GM21786 (cell line): ENCODE results near the gene PKD1.

ENCODE experiments used
- ATAC-seq: cut with Tn5 transposase; IDR thresholded peaks from one replicate; pipeline ENCODE4 v1.9.1; 2021; ENCODE audit not compliant: unreplicated experiment

PKD1 gene

DNA sequence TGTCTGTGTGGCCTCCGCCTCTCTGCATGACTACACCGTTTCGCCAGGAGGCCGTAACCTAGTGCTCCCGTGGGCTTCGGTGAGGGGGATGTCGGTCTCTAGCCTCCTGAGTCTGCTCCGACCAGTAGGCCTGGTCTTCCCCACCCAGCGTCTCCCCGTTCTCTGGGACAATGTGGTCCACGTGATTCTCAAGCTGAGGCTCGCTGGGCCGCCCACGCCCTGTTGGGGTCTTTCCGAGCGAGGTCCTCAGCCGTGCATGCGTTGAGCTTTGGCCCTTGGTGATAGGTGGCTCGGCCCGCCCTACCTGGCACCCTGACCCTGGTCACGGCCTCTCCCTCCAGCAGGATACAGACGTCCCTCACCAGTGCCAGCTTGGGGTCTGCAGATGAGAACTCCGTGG, 57.0 kb downstream of the PKD1 start:
- ATAC-seq: no peak

DNA sequence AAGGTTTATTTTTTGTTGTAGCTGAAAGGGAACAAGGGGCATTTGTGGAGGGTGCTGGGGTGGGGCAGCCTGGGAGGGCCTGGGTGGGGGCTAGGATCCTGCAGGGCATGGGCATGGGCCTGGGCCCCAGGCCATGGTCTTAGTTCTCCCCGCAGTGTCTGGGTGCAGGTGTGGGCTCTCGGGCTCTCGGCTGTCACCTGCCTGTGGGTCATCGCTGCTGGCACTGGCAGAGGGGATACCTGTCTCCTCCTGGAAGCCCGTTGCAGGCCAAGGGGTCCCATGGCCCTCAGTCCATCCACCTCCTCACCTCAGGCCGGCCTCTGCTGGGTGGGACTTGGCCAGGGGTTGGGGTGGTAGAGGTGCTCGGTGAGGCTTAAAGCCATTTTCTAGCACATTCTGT, 57.6 kb downstream of the PKD1 start:
- ATAC-seq: no peak

DNA sequence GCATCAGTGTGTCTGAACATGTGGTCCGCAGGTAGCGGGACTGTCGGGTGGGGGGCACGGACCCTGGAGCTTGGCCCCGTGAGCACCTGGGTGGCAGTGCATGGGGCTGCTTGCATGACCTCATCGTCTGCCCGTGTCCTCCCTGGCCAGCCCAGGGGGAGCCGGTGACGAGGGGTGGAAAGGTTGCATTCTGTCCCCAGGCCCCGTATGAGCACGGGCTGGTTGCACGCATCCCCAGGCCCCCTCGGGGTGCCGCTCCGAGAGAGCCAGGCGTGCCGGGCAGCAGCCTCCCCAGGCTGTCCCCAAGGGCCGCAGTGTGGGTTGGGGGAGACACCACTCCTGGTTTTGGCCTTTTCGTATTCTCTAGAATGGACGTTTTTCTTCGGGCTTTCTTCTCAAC, 58.0 kb downstream of the PKD1 start:
- no peak for ATAC-seq

DNA sequence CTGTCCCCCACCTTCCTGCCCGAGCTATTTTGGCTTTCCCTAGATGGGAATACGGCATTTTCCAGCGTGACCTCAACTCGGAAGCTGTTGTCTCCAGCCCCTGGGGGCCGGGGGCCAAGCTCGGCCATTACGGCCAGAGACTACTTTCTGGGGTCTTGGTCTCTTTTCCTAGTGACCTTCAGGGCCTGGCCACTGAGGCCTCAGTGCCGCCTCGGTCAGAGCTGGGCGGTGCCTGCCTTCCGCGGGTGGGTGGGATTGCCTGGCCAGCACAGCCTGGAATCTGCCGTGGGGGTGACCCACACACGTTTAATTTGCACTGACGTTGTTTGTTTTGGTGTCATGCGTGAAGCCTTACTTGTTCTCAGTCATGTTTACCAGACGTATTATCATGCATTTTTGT, 58.7 kb downstream of the PKD1 start:
- ATAC-seq: no peak

DNA sequence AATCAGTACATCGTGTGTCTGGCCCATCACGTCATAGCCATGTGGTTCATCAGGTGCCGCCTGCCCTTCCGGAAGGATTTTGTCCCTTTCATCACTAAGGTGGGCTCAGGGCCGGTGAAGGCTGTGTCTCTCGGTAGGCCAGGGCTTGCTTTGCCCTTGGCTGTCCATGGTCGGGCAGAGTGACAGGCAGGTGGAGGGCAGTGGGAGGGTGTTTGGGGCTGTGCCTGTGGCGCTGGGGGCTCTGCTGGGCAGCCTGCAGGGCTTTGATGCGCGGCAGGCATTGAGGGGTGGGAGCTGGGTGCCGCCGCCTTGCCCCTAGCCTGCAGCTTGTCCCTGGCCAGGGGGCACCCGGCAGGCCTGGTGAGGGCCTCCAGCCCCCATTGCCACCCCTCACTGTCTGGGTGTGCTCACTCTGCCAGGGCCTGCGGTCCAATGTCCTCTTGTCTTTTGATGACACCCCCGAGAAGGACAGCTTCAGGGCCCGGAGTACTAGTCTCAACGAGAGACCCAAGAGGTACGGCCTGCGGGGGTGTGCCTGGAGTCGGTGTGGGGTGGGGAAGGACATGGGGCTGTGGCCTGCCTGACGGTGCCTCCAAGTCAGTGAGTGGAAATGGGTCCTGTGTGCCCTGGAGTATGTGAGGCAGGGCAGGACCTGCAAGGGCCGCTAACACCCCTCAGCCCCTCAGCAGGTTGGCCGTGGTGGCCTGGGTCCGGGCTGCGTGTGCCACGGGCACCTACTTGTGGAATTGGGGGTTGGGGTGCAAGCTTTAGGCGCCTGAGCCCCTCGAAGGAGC, 59.4 kb downstream of the PKD1 start:
- ATAC-seq: no peak

DNA sequence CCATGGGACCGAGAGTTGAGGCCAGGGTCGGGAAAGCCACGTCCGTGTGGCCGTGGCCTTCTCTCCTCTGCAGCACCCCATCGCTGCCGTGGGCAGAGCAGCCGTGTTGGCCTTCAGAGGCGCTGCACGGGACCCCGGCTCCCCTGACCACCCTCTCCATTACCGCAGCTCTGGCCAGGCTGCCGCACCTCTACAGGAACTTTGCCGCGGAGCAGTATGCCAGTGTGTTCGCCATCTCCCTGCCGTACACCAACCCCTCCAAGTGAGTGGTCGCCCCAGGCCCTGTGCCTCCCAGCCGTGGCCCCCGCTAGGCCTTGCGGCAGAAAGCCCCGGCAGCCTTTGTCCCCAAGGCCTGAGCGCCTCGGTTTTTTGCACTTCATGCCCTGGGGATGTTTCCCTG, 60.1 kb downstream of the PKD1 start:
- ATAC-seq: no peak

DNA sequence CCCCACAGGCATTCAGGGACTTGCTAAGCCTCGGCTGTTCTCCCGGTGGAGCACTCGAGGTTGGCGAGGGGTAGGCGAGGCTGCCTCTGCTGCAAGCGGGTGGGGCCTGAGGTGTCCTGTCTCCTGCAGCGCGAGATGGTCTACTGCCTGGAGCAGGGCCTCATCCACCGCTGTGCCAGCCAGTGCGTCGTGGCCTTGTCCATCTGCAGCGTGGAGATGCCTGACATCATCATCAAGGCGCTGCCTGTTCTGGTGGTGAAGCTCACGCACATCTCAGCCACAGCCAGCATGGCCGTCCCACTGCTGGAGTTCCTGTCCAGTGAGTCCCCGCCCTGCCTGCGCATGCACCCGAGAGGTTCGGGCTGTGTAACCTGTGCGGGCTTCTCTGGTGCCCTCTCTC, 61.6 kb downstream of the PKD1 start:
- no peak for ATAC-seq

DNA sequence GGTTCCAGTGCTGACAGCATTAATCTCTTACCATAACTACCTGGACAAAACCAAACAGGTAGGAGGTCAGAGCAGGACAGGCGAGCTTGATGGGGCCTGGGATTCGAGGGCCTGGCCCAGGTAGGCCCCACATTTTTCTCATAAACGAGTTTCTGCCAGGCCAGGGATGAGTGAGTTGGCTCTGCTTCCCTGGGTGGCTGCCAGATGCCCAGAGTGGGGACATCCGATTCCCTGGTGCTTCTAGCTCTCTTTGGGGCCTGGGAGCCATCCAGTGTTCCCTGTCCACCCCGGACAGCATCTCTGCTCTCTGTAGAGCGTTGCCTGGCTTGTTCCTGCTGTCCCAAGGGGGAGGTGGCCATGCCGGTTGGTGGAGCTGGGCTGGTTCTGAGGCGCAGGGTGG, 62.8 kb downstream of the PKD1 start:
- no peak for ATAC-seq

DNA sequence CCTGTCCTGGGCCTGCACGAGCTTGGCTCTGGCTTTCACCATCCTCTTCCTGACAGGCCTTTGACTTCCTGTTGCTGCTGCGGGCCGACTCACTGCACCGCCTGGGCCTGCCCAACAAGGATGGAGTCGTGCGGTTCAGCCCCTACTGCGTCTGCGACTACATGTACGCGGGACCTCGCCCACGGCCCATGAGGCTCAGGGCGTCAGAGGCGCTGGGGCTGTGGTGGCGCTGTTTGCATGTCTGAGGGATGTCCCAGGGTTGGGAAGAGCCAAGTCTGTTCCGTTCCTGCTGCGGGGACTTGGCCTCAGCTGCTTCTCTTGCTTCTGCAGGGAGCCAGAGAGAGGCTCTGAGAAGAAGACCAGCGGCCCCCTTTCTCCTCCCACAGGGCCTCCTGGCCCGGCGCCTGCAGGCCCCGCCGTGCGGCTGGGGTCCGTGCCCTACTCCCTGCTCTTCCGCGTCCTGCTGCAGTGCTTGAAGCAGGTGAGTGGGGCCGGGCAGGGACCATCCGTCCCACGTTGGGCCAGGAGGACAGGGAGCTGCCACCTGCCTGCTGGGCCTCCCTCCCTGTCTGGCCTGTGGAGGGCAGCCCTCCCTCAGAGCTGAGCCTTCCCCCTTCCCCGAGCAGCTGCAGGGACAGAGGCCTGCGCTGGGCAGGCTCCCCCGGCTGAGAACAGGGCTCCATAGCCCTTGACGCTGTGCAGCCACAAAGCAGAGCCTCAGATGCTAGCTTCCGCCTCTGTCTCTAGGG, 64.1 kb downstream of the PKD1 start:
- ATAC-seq: no peak

DNA sequence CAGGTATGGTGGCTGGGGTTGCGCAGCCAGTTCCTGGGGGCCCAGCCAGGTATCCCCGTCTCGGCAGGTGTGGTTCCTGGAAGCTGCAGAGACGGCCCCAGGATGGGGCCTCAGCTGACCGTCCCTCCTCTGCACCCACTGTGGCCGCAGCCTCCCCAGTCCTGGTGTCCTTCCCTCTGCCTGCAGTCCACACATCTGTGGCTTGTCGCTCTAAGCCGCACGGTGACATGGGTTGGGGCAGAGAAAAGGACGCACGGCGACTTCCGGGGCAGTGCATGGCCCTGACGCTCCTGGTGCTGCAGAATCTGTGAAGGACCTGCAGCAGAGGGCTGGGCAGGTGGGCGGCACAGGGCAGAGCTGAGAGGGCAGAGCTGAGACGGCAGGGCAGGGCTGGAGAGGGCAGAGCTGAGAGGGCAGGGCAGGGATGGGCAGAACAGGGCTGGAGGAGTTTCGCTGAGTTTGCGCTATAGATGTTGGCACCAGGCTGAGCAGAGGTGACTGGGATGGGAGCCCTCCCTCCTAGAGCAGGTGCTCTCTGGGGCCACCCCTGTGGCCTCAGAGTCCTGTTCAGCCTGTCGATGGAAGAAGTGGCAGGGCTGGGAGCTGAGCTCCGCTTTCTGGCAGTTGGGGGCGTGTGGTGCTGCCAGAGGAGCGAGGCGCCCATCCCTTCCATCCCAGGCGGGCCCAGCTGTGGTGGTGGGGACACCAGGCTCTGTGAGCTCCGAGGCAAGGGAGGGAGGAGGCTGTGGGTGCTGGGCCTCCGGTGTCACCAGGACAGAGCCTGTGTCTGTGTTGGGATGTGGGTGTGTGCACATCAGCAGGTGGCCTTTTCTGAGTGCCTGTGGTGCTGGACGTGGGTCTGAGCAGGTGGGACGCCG, 64.9 kb downstream of the PKD1 start:
- no peak for ATAC-seq

DNA sequence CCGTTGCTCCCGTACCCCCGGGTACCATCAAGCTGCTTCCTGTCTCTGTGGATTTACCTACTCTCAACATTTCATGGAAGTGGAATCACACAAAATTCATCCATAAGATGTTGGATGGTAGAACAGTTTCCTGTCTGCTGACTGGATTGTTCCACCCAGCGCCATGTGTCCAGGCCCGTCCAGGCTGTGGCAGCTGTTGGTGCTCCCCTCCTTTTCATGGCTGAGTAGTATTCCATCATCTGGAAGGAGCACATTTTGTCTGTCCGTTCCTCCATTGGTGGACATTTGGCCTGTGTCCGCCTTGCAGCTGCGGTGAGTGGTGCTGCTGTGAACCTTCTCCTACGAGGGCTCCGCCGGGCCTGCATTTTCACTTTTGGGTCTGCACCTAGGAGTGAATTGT, 69.6 kb downstream of the PKD1 start:
- no peak for ATAC-seq

DNA sequence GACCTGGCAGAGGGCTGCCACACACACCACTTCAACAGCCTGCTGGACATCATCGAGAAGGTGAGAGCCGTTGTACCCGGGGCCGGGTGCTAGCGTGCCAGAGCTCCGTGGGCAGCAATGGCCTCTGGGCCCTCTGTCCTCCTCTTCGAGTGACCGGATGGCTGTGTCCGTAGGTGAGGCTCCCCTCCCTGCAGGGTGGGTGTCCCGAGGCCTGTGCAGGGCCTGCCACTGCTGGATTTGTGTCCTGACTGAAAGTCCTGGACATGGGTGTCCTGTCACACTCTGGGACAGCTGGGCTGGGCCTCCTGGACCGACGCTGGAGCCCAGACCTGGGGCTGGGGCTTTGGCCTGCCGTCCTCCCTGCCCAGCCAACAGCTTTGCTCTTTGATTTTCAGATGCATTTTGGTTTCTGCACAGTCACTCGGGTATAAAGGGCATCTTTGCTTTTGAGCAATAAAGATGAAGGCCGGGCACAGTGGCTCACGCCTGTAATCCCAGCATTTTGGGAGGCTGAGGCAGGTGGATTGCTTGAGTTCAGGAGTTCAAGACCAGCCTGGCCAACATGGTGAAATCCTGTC, 71.2 kb downstream of the PKD1 start:
- ATAC-seq: no peak

DNA sequence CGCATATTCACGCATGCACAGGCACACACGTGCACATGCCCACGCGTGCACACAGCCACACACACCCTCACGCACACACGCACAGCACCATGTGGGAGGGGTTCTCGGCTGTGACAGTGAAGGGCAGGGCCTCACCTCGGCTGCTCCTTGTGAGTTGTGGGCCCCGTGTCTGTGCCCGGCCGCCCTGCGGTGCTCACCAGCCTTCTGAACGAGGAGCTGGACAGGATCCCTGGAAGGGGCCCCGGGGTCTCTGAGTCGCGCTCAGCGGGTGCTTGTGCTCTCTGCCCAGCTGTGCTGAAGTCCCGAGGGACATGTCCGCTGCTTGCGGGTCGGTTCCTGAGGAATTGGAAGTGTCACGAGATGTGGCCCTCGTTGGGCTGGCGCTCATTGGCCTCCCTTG, 71.8 kb downstream of the PKD1 start:
- no peak for ATAC-seq

DNA sequence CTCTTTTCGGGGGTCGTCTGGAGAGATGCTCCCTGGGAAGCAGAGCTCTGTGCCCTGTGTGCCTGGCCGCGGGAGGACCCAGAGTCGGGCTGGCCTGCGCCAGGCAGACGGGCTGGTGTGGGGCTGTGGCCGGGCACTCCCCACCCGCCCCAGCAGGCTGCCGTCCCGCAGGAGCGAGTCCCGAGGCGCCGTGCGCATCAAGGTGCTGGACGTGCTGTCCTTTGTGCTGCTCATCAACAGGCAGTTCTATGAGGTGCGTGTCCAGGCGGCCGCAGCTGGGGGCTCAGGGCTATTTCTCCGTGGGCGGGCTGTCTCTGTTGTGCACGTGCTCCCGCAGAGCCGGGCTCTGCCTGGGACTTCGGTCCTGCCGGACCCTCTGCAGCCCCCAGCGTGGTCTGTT, 72.9 kb downstream of the PKD1 start:
- no peak for ATAC-seq

DNA sequence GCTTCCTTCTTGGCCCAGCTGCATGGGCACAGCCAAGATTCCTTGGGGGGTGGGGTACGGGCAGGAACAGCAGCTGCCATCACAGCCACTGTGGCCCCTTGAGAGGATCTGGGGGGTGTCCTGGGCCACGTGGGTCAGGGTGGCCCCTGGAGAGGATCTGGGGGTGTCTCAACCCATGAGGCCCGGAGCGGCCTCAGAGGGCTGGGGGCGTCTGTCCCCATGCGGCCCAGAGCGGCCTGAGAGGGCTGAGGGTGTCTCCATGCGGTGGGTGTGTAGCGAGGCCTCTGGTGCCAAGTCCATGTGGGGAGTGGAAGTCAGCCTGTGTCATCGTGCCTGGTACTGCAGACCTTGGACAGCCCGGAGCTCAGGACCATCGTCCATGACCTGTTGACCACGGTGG, 74.2 kb downstream of the PKD1 start:
- ATAC-seq: no peak

DNA sequence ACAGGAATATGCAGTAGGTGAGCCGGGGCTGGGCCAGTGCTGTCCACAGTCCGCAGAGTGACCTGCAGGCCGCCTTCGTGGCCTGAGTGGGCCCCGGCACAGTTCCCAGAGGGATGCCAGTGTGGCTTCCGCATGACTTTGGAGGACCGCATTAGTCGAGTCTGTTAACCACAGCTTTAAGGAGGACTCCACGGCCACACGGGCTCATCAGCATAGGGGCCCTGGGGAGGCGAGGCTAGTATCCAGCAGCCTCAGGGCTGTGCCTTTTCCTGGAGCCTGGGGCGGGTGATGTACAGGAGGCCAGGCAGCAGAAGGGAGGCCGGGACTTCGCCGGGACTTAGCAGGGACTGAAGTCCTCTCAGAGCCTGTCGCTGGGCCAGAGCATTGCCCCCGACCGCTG, 74.7 kb downstream of the PKD1 start:
- ATAC-seq: no peak

DNA sequence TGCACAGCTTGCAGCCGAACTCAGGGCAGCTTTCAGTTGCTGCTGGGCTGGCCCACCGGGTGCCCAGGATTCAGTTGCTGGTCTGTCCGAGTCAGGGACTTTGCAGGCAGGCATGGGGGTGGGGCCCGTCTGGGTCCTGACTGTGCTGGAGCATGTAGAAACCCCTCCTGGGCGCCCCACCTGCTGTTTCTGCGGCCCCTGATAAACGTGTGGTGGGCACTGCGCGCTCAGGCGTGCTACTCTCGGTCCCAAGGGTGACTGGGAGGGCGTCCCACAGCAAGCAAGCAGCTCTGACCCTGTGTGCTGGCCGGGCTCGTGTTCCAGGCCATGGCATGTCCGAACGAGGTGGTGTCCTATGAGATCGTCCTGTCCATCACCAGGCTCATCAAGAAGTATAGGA, 75.4 kb downstream of the PKD1 start:
- ATAC-seq: no peak

DNA sequence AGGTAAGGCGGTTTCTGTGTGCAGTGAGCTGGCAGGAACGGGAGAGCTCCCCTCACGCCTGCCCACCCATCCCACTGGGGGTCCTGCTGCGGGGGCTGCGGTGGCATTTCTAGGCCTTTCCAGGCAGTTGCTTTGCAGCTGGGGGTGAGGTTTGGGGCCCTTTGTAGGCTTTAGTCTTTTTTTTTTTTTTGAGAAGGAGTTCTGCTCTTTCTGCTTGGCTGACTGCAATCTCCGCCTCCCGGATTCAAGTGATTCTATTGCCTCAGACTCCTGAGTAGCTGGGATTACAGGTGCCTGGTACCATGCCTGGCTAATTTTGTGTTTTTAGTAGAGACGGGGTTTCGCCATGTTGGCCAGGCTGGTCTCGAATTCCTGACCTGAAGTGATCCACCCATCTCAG, 76.8 kb downstream of the PKD1 start:
- no peak for ATAC-seq

DNA sequence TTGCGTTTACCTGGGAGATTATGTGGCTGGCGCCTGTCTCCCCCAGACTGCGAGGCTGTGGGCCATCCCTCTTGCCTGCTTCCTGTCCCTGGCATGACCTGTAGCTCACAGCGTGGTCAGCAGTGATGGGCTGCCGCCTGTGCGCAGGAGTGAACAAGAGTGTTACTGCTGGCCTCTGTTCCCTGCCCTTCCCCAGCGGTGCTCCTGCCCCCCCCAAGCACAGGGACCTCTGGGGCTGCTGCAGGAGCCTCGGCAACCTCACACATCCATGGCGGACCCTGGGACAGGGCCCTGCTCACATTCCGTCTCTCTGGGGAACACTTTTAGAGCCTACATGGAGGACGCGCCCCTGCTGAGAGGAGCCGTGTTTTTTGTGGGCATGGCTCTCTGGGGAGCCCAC, 77.3 kb downstream of the PKD1 start:
- no peak for ATAC-seq

DNA sequence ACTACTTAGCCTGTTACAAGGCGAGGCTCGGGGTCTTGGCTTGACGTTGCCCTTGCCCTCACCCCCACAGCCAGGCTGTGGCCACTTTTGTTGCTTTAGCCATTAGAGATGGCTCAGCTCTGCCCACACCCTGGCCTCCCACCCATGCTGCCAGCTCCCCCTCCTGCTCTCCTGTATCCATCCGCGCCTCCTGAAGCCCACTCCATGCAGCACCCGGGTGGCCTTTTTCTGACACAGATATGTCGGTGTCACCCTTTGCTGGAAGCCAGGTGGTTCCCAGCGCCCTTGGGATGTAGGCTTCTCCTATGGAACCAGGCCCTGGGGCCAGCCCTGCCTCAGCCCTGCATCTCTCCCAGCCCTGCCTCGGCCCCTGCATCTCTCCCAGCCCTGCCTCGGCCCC, 78.3 kb downstream of the PKD1 start:
- ATAC-seq: no peak

DNA sequence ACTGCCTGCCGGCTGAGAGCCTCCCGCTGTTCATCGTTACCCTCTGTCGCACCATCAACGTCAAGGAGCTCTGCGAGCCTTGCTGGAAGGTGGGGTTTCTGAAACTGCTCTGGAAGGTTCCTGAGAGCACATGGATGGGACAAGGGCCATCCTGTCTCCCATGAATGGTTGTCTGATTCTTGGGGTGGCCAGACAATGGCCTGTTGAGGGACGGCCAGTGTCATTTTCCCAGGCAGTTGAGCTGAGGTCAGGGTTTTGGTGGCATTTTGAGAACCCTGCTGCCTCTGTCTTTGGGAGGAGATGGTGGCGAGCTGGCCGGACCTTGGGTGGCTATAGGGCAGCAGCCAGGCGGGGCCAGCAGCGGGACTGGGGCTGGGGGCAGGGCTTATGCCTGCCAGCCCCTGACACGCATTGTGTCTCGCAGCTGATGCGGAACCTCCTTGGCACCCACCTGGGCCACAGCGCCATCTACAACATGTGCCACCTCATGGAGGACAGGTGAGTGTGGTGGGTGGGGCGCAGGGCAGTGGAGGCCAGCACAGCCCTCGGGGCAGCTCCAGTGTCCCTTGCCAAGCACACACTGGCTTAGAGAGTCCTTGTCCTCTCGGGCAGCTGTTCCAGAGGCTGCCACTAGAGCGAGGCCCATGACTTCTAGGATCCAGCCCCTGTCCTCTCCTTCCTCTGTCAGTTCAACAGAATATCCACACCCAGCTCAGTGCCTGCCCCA, 78.9 kb downstream of the PKD1 start:
- no peak for ATAC-seq
